ENCODE data around the gene THOC2.

Gene THOC2

DNA sequence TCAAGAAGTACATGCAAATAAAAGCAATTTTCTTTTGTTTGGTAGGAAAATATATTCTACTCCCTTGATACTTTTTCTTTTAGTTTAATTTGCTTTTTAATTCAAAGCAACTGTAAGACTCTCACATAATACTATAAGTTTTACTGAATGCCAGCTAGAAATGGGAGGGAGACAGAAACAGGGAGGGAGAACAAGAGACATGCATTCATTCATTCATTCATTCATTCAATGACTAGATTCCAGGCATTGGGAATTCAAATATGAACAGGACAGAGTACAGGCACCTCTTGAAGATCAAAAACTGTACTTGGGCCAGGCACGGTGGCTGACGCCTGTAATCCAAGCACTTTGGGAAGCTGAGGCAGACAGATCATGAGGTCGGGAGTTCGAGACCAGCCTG is 85.6 kb downstream of the THOC2 start:
- TF ChIP-seq, protein P1, sequence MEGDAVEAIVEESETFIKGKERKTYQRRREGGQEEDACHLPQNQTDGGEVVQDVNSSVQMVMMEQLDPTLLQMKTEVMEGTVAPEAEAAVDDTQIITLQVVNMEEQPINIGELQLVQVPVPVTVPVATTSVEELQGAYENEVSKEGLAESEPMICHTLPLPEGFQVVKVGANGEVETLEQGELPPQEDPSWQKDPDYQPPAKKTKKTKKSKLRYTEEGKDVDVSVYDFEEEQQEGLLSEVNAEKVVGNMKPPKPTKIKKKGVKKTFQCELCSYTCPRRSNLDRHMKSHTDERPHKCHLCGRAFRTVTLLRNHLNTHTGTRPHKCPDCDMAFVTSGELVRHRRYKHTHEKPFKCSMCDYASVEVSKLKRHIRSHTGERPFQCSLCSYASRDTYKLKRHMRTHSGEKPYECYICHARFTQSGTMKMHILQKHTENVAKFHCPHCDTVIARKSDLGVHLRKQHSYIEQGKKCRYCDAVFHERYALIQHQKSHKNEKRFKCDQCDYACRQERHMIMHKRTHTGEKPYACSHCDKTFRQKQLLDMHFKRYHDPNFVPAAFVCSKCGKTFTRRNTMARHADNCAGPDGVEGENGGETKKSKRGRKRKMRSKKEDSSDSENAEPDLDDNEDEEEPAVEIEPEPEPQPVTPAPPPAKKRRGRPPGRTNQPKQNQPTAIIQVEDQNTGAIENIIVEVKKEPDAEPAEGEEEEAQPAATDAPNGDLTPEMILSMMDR (IDR thresholded peaks at IDR 0.05) = no peak

DNA sequence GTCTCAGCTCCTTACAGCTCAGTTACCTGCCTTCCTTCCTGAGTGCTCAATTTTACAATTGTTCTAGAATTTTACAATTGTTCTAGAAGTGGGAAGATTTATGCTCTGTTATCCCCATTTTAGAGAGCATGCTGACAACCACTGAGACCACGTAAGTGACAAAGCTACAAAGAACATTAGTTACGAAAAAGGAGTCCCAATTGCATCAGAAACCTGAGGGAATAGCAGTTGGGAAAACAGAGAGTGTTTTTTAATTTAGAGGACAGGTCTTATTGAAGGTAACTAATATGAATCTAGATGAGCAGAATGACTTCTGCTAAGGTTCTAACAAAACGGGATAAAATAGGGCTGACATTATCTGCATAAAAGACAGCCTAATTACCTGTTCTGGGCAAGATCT is 103.3 kb downstream of the THOC2 start:
- TF ChIP-seq, protein P1 (IDR thresholded peaks at IDR 0.05) = no peak

DNA sequence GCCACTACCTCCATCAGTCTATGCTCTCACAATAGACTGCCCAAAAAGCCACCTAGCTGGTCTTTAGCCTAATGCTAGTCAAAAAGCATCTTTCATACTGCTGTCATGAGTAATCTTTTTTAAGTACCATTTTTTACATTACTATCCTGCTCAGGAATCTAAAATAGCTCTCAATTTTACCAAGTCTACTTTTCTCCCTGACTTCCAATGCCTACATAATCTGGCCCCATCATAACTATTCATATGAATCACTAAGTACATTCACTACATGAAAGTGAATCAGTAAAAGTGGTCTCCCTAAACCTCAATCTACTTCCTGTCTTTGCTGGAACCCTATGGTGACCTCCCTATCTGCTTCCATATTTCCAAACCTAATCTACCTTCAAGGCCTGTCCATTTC is 105.9 kb downstream of the THOC2 start:
- TF ChIP-seq, protein P1 (IDR thresholded peaks at IDR 0.05) = no peak

DNA sequence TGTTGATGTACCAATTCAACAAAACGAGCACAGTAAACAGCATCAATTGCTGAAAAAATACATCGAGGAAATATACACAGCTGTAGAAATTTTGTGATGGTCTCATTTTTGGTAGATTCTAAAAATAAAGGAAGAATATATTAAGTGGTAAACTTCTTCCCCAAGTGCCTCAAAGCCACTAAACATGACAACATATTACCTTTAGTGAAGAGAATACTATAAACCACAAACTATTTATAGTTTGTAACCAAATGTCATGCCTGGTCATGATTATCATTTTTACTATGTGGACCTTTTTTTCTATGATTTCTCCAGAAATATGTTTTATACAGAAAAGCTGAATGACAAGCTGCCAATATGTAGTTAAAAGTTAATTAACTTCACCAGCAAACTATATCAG is 106.9 kb downstream of the THOC2 start:
- TF ChIP-seq, protein P1 (IDR thresholded peaks at IDR 0.05) = no peak

DNA sequence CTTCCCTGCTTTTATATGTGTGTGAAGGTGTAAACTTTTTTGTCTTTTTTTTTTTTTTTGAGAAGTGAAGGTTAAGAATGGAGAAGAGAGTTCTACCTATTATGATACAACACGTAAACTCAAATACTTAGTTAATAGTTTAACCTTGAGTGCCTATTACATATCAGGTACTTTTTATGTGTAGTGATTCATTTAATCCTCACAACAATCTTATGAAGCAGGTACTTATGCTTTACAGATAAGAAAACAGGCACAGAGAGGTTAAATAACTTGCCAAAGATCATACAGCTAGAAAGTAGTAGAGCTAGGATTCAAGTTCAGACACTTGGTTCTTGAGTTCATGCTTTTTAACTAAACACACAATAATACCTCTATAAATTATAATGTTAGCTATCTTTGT is 107.4 kb downstream of the THOC2 start:
- TF ChIP-seq, protein P1 (IDR thresholded peaks at IDR 0.05) = no peak

DNA sequence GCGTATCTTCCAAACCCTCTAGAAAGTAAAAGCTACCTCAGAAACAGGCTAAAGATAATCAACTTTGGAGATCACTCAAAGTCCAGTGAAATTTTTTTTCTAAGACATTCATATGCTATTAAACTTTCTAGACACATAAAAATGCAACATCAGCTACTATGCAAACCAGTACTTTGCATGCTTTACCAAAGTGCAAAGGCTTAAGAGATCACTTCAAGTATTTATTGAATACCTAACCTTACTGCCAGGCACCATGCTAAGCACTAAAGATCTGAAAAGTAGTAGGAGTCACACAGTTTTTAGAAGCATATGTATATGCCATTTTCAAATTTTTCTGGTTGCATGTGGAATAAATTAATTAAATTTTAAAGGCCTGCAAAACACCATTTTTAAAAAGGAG is 115.8 kb downstream of the THOC2 start:
- TF ChIP-seq, protein P1 (IDR thresholded peaks at IDR 0.05) = no peak

DNA sequence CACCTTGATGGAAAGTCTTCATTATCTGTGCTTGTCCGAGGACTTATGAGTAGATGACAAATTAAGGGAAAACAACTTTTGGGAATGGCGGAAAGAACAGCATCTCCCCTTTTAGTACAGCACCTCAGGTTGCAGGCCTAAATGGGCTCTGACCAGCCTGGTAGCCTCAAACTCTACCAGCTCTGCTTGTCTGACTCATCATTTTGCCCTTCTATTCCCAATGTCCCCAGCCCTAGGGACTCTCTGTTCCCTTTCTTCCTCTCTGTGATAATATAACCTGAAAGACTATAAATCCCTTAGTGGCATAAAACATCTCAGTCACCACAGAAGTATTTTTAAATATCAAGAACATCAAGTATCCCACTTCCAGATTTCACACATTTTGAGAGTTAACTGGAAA is 121.9 kb downstream of the THOC2 start:
- TF ChIP-seq, protein P1 (IDR thresholded peaks at IDR 0.05) = no peak

DNA sequence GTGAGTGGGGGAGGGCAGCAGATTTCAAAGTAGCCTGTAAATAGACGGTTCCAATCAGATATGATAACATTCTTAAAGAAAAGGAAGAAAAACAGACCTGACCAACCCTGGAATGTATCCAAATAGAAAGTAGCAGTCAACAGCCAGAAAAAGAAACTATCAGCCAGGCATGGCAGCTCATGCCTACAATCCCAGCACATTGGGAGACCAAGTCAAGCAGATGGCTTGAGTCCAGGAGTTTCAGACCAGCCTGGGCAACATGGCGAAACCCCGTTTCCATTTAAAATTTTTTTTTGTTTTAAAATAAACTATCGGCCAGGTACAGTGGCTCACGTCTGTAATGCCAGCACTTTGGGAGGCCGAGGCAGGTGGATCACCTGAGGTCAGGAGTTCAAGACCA is 125.0 kb downstream of the THOC2 start:
- TF ChIP-seq, protein P1 (IDR thresholded peaks at IDR 0.05) = no peak

Data from LNCAP (cell line).